Testis (tissue), 3 donors: Measurements from ENCODE around the gene CEP250. TPM values are rescaled to one million over a fixed set of nuclear protein-coding genes. Genes with fewer than 3 reads are reported as not detected.

Source experiments
- DNase-seq: peaks from one replicate; pipeline ENCODE4 v3.0.0-alpha.2; 2019
- H3K27ac ChIP-seq, 2 donors: fragments of 200-600 bp; sonication (generic); one replicate each; pipeline ENCODE4 v1.5.1; 2019
- H3K27me3 ChIP-seq: fragments of 200-600 bp; sonication (generic); one replicate; pipeline ENCODE4 v1.5.1; 2019
- H3K36me3 ChIP-seq: fragments of 200-600 bp; sonication (generic); one replicate; pipeline ENCODE4 v1.5.1; 2017; ENCODE audit warnings: low read depth; ENCODE audit errors: missing control alignments
- H3K4me1 ChIP-seq: fragments of 200-600 bp; sonication (generic); one replicate; pipeline ENCODE4 v1.5.1; 2019
- H3K4me3 ChIP-seq, 2 donors: fragments of 200-600 bp; sonication (generic); one replicate each; pipeline ENCODE4 v1.5.1; 2017 to 2019
- H3K9me3 ChIP-seq: fragments of 200-600 bp; sonication (generic); one replicate; pipeline ENCODE4 v1.5.1; 2017
- CTCF ChIP-seq, 3 experiments: fragments of 450-650 bp in 2 of 3; fragments of 200-600 bp in 1 of 3; sonication (generic) in 1 of 3; IDR thresholded peaks; one replicate each; pipeline ENCODE4 v1.5.1; 2016 to 2019; ENCODE audit warnings: antibody characterized with exemption in 3 of 3, mild to moderate bottlenecking in 2 of 3, moderate library complexity in 1 of 3
- POLR2A ChIP-seq: fragments of 450-650 bp; IDR thresholded peaks from one replicate; pipeline ENCODE4 v1.6.1; 2017; ENCODE audit warnings: antibody characterized with exemption, mild to moderate bottlenecking, moderate library complexity
- WGBS, 2 donors: methylation state at CpG; one replicate each; pipeline ENCODE4 v1.1.5; 2018; 5-methylcytosine and 5-hydroxymethylcytosine counted together
- intact Hi-C: fragments of 100-400 bp; cut with DNase I; formaldehyde crosslinking; loops from one replicate; pipeline ENCODE4 v1.15.1; 2023; ENCODE audit warnings: low total_unique reads
- polyA plus RNA-seq: library from polyadenylated mRNA; stranded (reverse); fragments of 350-450 nt; fragmentation: Illumina TruSeq; extraction: RNeasy Lipid Tissue Mini Kit (QIAGEN cat#74804); gene quantifications from one replicate; pipeline ENCODE4 v1.2.3, GENCODE V29; 2014; ENCODE audit warnings: low read depth, low replicate concordance; ENCODE audit not compliant: insufficient read depth
- total RNA-seq, 2 donors: library from RNA; depleted of rRNA; stranded (reverse); fragments of >200 nt; gene quantifications; one replicate each; pipeline ENCODE4 v1.2.3, GENCODE V29; 2016

CEP250 gene
- total and polyA plus RNA-seq, 3 donors from 2014 or later, result 41.2 to 68.6 (median 54.5) TPM

GRCh38 chr20:35497320-35497719 is 41.9 kb downstream of the CEP250 start:
- H3K9me3 ChIP-seq, result no peaks in the 10 kb centered on the region
- no peaks in the 10 kb centered on the region for H3K27me3 ChIP-seq
- DNase-seq, result no peak
- no peaks in the 10 kb centered on the region for H3K36me3 ChIP-seq
- H3K4me1 ChIP-seq, result peaks cover 8% of the 10 kb centered on the region
- H3K4me3 ChIP-seq, result no peak overlapping the region
- peak overlapping the region in 1 of 2 donors; percentile 47 for H3K27ac ChIP-seq
- intact Hi-C loops, result no loop called here
- 70 to 71% methylated on average over 5 of the region's 5 CpGs for WGBS, 2 donors
- no peak for TF ChIP-seq CTCF (IDR thresholded peaks at IDR 0.05)
- TF ChIP-seq POLR2A, result no peak

- Histone ChIP-seq H3K4me1 (peaks cover 8% of the 10 kb centered on the region), H3K9me3 (no peaks in the 10 kb centered on the region), H3K27me3 (no peaks in the 10 kb centered on the region), H3K4me3 (no peak overlapping the region), H3K36me3 (no peaks in the 10 kb centered on the region), H3K27ac (peak overlapping the region in 1 of 2 donors; percentile 47)
- peak; percentile 62 for DNase-seq
- no peak for TF ChIP-seq POLR2A
- no peak for TF ChIP-seq CTCF (IDR thresholded peaks at IDR 0.05)
- intact Hi-C loops, result no loop called here
- 71 to 84% methylated on average over 9 of the region's 9 CpGs for WGBS, 2 donors
These were observed 42.4 kb downstream of the CEP250 start for GRCh38 chr20:35497780-35498189.

GRCh38 chr20:35499271-35499670 is 43.9 kb downstream of the CEP250 start:
- Histone ChIP-seq H3K27ac (no peak overlapping the region), H3K27me3 (no peaks in the 10 kb centered on the region), H3K9me3 (no peaks in the 10 kb centered on the region), H3K4me1 (peaks cover 20% of the 10 kb centered on the region), H3K4me3 (no peak overlapping the region), H3K36me3 (no peaks in the 10 kb centered on the region)
- 88 to 90% methylated on average over 1 of the region's 1 CpG for WGBS, 2 donors
- intact Hi-C loops, result no loop called here
- no peak for DNase-seq
- TF ChIP-seq CTCF (IDR thresholded peaks at IDR 0.05) (no peak), POLR2A (no peak)

- DNase-seq, result no peak
- 86 to 95% methylated on average over 8 of the region's 8 CpGs for WGBS, 2 donors
- no peak for TF ChIP-seq CTCF (IDR thresholded peaks at IDR 0.05)
- TF ChIP-seq POLR2A, result no peak
These were observed 47.0 kb downstream of the CEP250 start for GRCh38 chr20:35502352-35502751.

GRCh38 chr20:35503281-35503680 is 47.9 kb downstream of the CEP250 start:
- H3K9me3 ChIP-seq, result no peaks in the 10 kb centered on the region
- 25 to 48% methylated on average over 10 of the region's 10 CpGs for WGBS, 2 donors
- H3K4me3 ChIP-seq, result no peak overlapping the region
- peak; percentile 43 for DNase-seq
- intact Hi-C loops, result no loop called here
- no peaks in the 10 kb centered on the region for H3K27me3 ChIP-seq
- TF ChIP-seq POLR2A (no peak), CTCF (IDR thresholded peaks at IDR 0.05) (no peak)
- H3K36me3 ChIP-seq, result no peaks in the 10 kb centered on the region
- H3K4me1 ChIP-seq, result peaks cover 12% of the 10 kb centered on the region
- no peak overlapping the region for H3K27ac ChIP-seq

More at GRCh38 chr20:35502352-35502751, 47.0 kb downstream of the CEP250 start:
- Histone ChIP-seq H3K36me3 (no peaks in the 10 kb centered on the region), H3K27ac (no peak overlapping the region), H3K4me1 (peaks cover 14% of the 10 kb centered on the region), H3K9me3 (no peaks in the 10 kb centered on the region), H3K4me3 (no peak overlapping the region), H3K27me3 (no peaks in the 10 kb centered on the region)
- intact Hi-C loops, result no loop called here
